Measurements from ENCODE around the gene ZIC4. TPM values are rescaled to one million over a fixed set of nuclear protein-coding genes. Genes with fewer than 3 reads are reported as not detected.
A peak's percentile ranks its signal among the peaks of the same experiment; 100 is the strongest.

Gene ZIC4
- total and polyA plus RNA-seq, 2 of the 8 experiments (the other 6 are each of a cell fraction or from before 2014, with no cell fraction given): 0.03 to 0.13 TPM

- TF ChIP-seq NANOG (IDR thresholded peaks at IDR 0.05; ENCODE audit: insufficient read depth, low read depth, low read length, poor library complexity, severe bottlenecking) (no peak), CREB1 (IDR thresholded peaks at IDR 0.05) (no peak), KDM1A (IDR thresholded peaks at IDR 0.05; ENCODE audit: borderline replicate concordance, low read length) (no peak), SP2 (IDR thresholded peaks at IDR 0.05; ENCODE audit: low read length) (no peak), POLR2AphosphoS5 (IDR thresholded peaks at IDR 0.05; ENCODE audit: low read depth, low read length) (no peak), GABPA (IDR thresholded peaks at IDR 0.05; ENCODE audit: borderline replicate concordance, insufficient read depth, low read length) (no peak), SIX5 (IDR thresholded peaks at IDR 0.05; ENCODE audit: low read depth, low read length) (no peak), POLR2A (IDR thresholded peaks at IDR 0.05; ENCODE audit: control extremely low read depth in 1 of 2, low read depth in 2 of 2, low read length in 2 of 2) (no peak), SIRT6 (IDR thresholded peaks at IDR 0.05; ENCODE audit: low read length) (no peak), KDM4A (IDR thresholded peaks at IDR 0.05; ENCODE audit: low read depth, low read length, severe bottlenecking) (peak; percentile 60), USF2 (IDR thresholded peaks at IDR 0.05; ENCODE audit: low read length) (no peak), ATF3 (IDR thresholded peaks at IDR 0.05; ENCODE audit: insufficient read depth, low read depth, low read length) (no peak), JUND (IDR thresholded peaks at IDR 0.05; ENCODE audit: low read length) (no peak), TCF12 (IDR thresholded peaks at IDR 0.05; ENCODE audit: low read depth, low read length) (no peak), SAP30 (IDR thresholded peaks at IDR 0.05; ENCODE audit: insufficient read depth, insufficient replicate concordance, low read length) (no peak), EGR1 (IDR thresholded peaks at IDR 0.05; ENCODE audit: borderline replicate concordance, low read depth, low read length) (peak; percentile 71; the same call in 1 of the 2 replicates), SUZ12 (IDR thresholded peaks at IDR 0.05; ENCODE audit: low read length) (peak; percentile 92), CHD1 (IDR thresholded peaks at IDR 0.05; ENCODE audit: low read depth, low read length) (no peak; the same call in 1 of the 2 replicates), RXRA (IDR thresholded peaks at IDR 0.05; ENCODE audit: insufficient read depth, low read depth, low read length) (no peak), GTF2F1 (IDR thresholded peaks at IDR 0.05; ENCODE audit: borderline replicate concordance, low read depth, low read length) (no peak), TEAD4 (IDR thresholded peaks at IDR 0.05; ENCODE audit: low read depth, low read length) (peak; percentile 55; the same call in 1 of the 2 replicates), CHD2 (IDR thresholded peaks at IDR 0.05; ENCODE audit: low read length) (no peak), JUN (IDR thresholded peaks at IDR 0.05; ENCODE audit: low read depth, low read length) (no peak), HDAC6 (IDR thresholded peaks at IDR 0.05; ENCODE audit: low read depth, low read length) (no peak)
Measured at GRCh38 chr3:147421184-147421912, 15.0 kb upstream of the ZIC4 start (continued).

All from H1 (cell line).